ENCODE measurements around the gene NR2E1.

DNA sequence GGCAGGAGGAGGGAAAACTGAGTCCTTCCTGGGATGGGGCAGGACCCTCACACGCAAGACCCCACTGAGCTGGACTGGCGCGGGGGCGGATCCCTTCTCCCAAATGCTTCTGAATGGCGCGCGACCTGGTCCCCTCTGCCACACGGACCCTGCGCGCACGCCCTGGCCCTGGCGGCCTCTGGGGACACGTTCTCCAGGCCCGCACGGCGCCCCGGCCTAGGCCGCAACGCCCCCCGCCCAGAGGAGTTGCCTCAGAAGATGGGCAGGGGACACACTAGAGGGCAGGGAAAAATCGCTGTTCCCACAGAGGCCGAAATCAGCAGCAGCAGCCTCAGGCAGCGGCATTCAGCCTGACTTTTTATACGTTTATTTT lies 46.1 kb upstream of the NR2E1 start:
- TF ChIP-seq YY1 (IDR thresholded peaks at IDR 0.05; ENCODE audit: insufficient read depth, insufficient replicate concordance, low read depth, low read length) (no peak), CTCF (CRISPR knock-in tag; IDR thresholded peaks at IDR 0.05) (no peak)
